Smooth muscle cell (in vitro differentiated cells): Measurements from ENCODE around the gene ARID5B. TPM values are rescaled to one million over a fixed set of nuclear protein-coding genes. Genes with fewer than 3 reads are reported as not detected.

Source experiments
- DNase-seq: peaks from one replicate; lab custom pipeline; 2025; ENCODE audit not compliant: unreplicated experiment; lab: John Stamatoyannopoulos, UW
- H2AFZ ChIP-seq: fragments of 200-600 bp; sonication (generic); 2 replicates; pipeline ENCODE4 v1.6.0; 2016; ENCODE audit warnings: antibody characterized with exemption, low read depth, mild to moderate bottlenecking
- H3F3A ChIP-seq: fragments of 200-600 bp; sonication (generic); 2 replicates; pipeline ENCODE4 v1.6.0; 2017; ENCODE audit warnings: antibody characterized with exemption, low read depth
- H3K27ac ChIP-seq: fragments of 200-600 bp; sonication (generic); 2 replicates; pipeline ENCODE4 v1.5.1; 2016; ENCODE audit warnings: low read depth, mild to moderate bottlenecking
- H3K27me3 ChIP-seq: fragments of 200-600 bp; sonication (generic); 2 replicates; pipeline ENCODE4 v1.6.1; 2016; ENCODE audit warnings: low read depth, mild to moderate bottlenecking
- H3K36me3 ChIP-seq: fragments of 200-600 bp; sonication (generic); 2 replicates; pipeline ENCODE4 v1.5.1; 2016; ENCODE audit warnings: low read depth
- H3K4me1 ChIP-seq: fragments of 200-600 bp; sonication (generic); 2 replicates; pipeline ENCODE4 v1.5.1; 2016; ENCODE audit warnings: low read depth
- H3K4me2 ChIP-seq: fragments of 200-600 bp; sonication (generic); 2 replicates; pipeline ENCODE4 v1.6.0; 2016; ENCODE audit warnings: mild to moderate bottlenecking
- H3K4me3 ChIP-seq: fragments of 200-600 bp; sonication (generic); 2 replicates; pipeline ENCODE4 v1.5.1; 2016; ENCODE audit warnings: mild to moderate bottlenecking
- H3K79me2 ChIP-seq: fragments of 200-600 bp; sonication (generic); 2 replicates; pipeline ENCODE4 v1.6.0; 2016; ENCODE audit warnings: low read depth, mild to moderate bottlenecking
- H3K9ac ChIP-seq: fragments of 200-600 bp; sonication (generic); 2 replicates; pipeline ENCODE4 v1.6.0; 2016; ENCODE audit warnings: low read depth
- H3K9me3 ChIP-seq: fragments of 200-600 bp; sonication (generic); replicated peaks from 2 replicates; pipeline ENCODE4 v1.5.1; 2016; ENCODE audit warnings: low read depth
- H4K20me1 ChIP-seq: fragments of 200-600 bp; sonication (generic); 2 replicates; pipeline ENCODE4 v1.6.0; 2016; ENCODE audit warnings: low read depth
- WGBS: methylation state at CpG from one replicate; pipeline ENCODE4 v1.1.7; 2016; ENCODE audit warnings: low lambda C conversion rate; 5-methylcytosine and 5-hydroxymethylcytosine counted together
- polyA plus RNA-seq: library from polyadenylated mRNA; unstranded; fragments of >200 nt; fragmentation: Nextera tagmentation; extraction: Ambion mirVana; gene quantifications from 2 replicates; pipeline ENCODE4 v1.2.1, GENCODE V29; 2016
- total RNA-seq: library from RNA; depleted of rRNA; stranded (reverse); fragments of >200 nt; gene quantifications from 2 replicates; pipeline ENCODE4 v1.2.3, GENCODE V29; 2014
- TF ChIP-seq, protein P1 (sequence below): fragments of 200-600 bp; sonication (generic); IDR thresholded peaks from 2 replicates; pipeline ENCODE4 v1.5.1; 2017; ENCODE audit warnings: borderline replicate concordance, mild to moderate bottlenecking, antibody characterized with exemption; ENCODE audit not compliant: insufficient read depth, poor library complexity, severe bottlenecking

Gene ARID5B
- total and polyA plus RNA-seq, 2 experiments from 2014 or later = 49.0 to 67.6 TPM

DNA sequence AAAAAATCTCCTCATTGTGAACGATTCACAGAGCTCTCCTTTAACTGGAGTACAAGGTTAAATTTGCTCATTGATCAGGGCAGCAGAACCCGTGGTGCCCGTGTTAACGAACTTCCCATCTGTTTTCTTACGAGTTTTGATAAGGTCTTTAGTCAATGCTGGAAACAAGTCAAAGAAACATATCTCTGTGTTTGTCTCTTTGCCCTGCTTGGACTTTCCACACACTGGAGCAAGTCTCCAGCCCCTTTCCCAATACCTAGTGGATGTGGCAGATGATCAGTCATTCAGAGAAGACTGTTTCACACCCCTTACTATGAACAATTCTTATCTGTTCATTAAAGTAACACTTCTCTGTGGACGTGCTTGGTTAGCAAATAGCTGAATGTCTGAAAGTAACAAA, 121.3 kb downstream of the ARID5B start:
- 77% methylated on average over 6 of the region's 6 CpGs for WGBS
- peaks cover 40% of the 10 kb centered on the region for H3K4me1 ChIP-seq

GRCh38 chr10:62023329-62023728, 121.8 kb downstream of the ARID5B start:
- 96% methylated on average over 1 of the region's 1 CpG for WGBS

More for the DNA sequence above, 121.3 kb downstream of the ARID5B start:
- peaks cover 19% of the 10 kb centered on the region for H3F3A ChIP-seq
- no peak overlapping the region for H3K4me2 ChIP-seq
- H3K27ac ChIP-seq = no peak overlapping the region
- no peaks in the 10 kb centered on the region for H3K9me3 ChIP-seq
- H3K4me3 ChIP-seq = no peak overlapping the region
- no peaks in the 10 kb centered on the region for H3K27me3 ChIP-seq
- H4K20me1 ChIP-seq = peaks cover 14% of the 10 kb centered on the region
- H2AFZ ChIP-seq = no peak overlapping the region
- peaks cover 50% of the 10 kb centered on the region for H3K79me2 ChIP-seq
- DNase-seq = no peak
- TF ChIP-seq, protein P1, sequence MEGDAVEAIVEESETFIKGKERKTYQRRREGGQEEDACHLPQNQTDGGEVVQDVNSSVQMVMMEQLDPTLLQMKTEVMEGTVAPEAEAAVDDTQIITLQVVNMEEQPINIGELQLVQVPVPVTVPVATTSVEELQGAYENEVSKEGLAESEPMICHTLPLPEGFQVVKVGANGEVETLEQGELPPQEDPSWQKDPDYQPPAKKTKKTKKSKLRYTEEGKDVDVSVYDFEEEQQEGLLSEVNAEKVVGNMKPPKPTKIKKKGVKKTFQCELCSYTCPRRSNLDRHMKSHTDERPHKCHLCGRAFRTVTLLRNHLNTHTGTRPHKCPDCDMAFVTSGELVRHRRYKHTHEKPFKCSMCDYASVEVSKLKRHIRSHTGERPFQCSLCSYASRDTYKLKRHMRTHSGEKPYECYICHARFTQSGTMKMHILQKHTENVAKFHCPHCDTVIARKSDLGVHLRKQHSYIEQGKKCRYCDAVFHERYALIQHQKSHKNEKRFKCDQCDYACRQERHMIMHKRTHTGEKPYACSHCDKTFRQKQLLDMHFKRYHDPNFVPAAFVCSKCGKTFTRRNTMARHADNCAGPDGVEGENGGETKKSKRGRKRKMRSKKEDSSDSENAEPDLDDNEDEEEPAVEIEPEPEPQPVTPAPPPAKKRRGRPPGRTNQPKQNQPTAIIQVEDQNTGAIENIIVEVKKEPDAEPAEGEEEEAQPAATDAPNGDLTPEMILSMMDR = no peak
- H3K36me3 ChIP-seq = no peaks in the 10 kb centered on the region
- H3K9ac ChIP-seq = no peak overlapping the region

DNA sequence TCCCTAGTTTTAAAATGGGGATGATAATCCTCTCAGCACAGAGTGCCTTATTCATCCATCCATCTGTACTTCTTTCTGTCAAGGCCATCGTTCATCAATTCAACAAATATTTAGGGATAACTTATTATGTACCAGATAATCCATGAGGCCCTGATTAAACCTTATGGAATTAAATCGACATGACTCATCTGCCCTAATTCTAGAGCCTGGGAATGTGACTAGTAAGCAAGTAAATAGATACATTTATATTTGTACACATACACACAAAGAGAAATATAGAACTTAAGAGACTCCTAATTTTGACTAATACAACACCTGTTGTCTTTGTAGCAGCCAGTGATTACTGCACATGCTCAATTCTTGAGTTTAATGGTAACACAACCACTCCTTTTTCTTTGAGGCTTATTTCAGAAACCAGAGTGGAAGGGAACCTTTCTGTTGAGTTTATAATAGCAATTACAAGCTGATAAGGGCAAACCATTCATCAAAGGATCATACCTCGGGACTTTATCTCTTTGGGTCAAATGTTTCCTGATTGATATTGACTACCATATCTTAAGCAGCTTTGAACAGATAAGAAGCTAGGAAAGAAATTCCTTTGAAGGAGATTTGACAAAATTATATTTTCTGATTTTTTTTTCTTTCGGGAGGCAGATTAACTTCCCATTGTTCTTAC, 122.7 kb downstream of the ARID5B start:
- Histone ChIP-seq H3K27ac (peak overlapping the region; percentile 85), H3K4me1 (peaks cover 29% of the 10 kb centered on the region), H3K9ac (no peak overlapping the region), H3K79me2 (peaks cover 48% of the 10 kb centered on the region), H2AFZ (no peak overlapping the region), H3F3A (peaks cover 23% of the 10 kb centered on the region), H3K36me3 (no peaks in the 10 kb centered on the region), H4K20me1 (peaks cover 5% of the 10 kb centered on the region), H3K4me3 (no peak overlapping the region), H3K9me3 (no peaks in the 10 kb centered on the region), H3K4me2 (no peak overlapping the region), H3K27me3 (no peaks in the 10 kb centered on the region)
- TF ChIP-seq, protein P1 = no peak
- no peak for DNase-seq
- 52% methylated on average over 4 of the region's 4 CpGs for WGBS

More at GRCh38 chr10:62023329-62023728, 121.8 kb downstream of the ARID5B start:
- Histone ChIP-seq H3K27me3 (no peaks in the 10 kb centered on the region), H3K79me2 (peaks cover 45% of the 10 kb centered on the region), H3K4me3 (no peak overlapping the region), H3K36me3 (no peaks in the 10 kb centered on the region), H2AFZ (no peak overlapping the region), H3F3A (peaks cover 16% of the 10 kb centered on the region), H3K4me1 (peaks cover 35% of the 10 kb centered on the region), H3K9me3 (no peaks in the 10 kb centered on the region), H3K9ac (no peak overlapping the region), H3K4me2 (no peak overlapping the region), H3K27ac (no peak overlapping the region), H4K20me1 (peaks cover 10% of the 10 kb centered on the region)
- TF ChIP-seq, protein P1 = no peak
- DNase-seq = no peak

DNA sequence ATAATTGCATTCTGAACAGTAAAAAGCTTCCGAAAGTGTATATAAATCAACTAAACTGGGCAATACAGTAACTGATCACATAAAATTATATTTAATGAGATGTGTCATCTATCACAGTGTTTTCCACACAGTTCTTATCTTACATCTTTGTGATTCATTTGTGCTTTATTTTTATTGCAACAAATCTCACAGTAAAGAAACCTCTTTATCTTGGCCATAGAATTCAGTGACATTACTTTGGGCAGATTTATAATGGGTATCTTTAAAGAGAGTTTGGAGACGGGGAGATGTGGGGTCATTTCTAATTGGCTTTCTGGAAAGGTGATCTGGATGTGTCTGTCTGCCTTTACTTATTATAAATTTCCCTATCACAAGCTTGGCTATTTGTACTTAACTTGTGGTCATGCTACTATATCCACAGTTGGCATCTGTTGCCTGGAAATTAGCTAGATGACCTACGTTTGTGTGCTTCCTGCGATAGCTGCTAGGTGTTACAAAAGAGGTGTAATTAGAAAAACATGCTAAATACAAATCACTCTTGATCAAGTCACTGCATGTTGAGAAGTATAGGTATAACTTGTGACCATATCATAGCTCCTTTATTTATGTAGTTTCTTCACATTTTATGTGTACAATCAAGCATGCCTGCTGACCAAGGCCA, 123.8 kb downstream of the ARID5B start:
- H3K27me3 ChIP-seq = no peaks in the 10 kb centered on the region
- H3K79me2 ChIP-seq = peaks cover 55% of the 10 kb centered on the region
- peaks cover 4% of the 10 kb centered on the region for H4K20me1 ChIP-seq
- 60% methylated on average over 4 of the region's 4 CpGs for WGBS
- H3K4me2 ChIP-seq = peak overlapping the region; percentile 53
- H2AFZ ChIP-seq = no peak overlapping the region
- TF ChIP-seq, protein P1 = no peak
- peaks cover 18% of the 10 kb centered on the region for H3K4me1 ChIP-seq
- no peak overlapping the region for H3K4me3 ChIP-seq
- H3F3A ChIP-seq = peaks cover 30% of the 10 kb centered on the region
- H3K27ac ChIP-seq = peak overlapping the region; percentile 85
- no peaks in the 10 kb centered on the region for H3K9me3 ChIP-seq
- DNase-seq = no peak
- no peak overlapping the region for H3K9ac ChIP-seq
- H3K36me3 ChIP-seq = no peaks in the 10 kb centered on the region
